NCI-H524 (cell line): ENCODE data around the gene RNF5.

Experiments used
- DNase-seq, 2 experiments: peaks; one replicate each; lab custom pipeline; 2025; lab: John Stamatoyannopoulos, UW

Gene RNF5

DNA sequence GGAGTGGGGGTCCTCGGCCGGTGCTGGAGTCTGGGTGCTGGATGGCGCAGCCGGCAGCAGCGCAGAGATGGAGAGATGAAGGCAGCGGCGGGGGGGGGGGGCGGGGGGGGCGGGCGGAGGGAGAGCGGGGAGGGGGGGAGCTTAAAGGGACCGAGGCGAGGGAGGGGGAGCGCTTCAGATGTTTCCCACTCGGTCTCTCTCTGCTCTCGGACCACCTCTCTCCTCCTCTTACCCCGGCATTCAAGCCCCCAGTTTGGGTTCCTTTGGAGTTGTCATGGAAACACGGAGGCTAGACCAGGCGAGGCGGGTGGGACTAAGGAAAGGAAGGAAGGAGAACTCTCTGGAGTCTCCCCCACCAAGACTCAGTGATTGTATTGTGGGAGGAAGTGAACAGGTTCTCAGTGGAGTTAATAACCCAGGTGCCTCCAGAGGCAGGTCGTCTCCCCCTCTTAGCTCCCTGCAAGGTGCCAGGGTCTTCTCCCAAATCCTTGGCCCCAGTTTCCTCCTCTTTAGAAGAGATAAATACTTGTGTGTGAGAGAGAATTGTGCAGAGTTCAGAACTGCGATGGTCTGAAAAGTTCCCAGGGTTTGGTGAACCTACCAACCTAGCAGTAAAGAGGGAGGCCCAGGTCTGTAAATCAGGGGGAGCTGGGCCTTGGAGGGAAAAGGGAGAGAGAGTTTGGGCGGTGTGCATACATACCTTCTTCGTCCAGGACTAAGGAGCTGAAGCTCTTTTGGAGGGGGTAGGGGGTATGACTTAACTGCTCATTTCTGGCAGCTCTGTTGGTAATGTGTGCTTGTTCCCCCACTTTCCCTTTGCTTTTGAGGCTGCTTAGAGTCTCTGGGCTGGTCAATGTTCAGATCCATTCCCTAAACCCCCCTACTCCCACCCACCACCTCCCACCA lies 26.1 kb upstream of the RNF5 start, which contains the start of gene PRRT1:
PRRT1 (minus strand) TSS at position 77 of the 906 bp plus-strand sequence. CDS start 112 bp downstream, outside the sequence.
- peak; percentile 29 to 42 for DNase-seq

DNA sequence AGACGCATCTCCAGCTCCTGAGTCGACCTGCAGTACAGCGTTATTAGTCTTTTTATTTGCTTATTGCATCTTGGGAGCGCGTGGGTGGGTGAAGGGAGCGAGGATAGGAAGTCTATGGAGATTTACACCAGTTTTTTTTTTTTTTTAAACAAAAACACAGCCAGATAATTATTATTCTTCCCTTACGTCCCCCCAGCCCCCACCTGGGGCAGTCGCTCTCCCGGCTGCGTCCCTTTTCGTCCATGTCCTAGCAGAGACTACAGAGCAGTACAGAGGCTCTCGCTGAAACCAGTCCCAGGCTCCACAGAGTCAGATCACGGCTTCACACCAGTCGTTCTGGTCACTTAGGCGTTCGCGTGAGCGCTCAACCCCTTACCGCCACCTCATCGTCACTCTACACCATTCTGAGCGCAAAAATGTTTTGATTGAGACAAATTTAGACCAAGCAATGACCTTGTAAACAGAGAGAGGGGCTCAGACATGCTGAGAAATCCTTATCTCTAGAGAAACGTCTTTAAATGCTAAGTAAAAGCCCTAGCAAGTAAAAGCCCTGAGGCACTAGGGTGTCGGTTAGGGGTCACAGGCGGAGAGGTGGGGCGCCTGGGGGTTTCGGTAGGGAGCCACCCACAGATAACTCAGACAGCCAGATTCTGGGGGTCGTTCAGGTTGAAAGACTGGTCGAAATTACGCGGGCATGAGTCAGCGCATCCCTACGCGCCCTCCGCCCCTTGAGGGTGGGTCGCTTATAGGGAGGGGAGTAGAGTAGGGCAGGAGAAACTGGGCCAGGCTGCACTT lies 25.2 kb upstream of the RNF5 start:
- DNase-seq = no peak

DNA sequence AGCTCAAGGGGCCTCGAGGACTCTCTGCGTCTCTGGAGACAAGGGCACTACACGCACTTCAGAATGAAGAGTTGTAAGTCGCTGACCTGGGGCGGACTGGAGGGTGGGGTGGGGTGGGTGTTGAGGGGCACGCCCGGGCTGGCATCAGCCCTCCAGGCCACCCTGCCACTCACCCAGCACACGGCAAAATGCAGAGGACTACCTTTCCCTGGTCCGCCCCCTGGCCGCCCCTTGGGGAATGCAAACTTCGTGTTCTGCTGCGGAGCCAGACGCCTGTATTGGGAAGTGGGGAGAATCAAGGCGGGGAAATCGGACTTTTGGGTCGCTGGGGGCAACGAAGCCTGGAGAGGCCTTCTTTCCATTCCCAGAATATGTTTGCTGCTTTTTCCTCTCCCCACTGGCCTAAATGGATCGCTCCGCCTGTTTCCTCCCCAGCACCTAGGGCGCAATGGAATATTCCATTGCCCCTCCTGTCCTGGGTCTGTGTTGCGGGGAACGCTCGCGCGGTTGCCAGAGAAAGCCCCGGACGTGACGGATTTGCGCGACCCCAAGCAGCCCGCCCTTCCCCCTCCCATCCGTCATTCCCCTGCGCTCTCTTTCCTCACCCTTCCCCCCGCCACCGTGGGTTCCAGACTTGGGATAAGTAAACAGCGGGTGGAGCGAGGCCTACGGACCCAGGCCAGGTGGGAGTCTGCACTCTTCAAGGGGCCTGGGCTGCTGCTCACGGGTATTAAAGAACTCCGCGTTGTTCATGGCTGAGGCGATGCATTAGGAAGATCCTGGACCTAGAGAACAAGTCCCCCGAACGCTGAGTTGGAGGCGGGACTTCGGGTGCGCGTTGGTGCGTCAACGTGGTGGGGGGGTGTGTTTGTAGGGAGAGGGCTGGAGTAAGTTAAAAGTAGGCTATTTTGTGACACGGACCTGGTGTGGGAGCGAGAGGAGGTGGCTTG lies 24.4 kb upstream of the RNF5 start, which contains the start of gene PPT2:
PPT2 (plus strand) TSS at position 578 of the 950 bp plus-strand sequence. CDS start 454 bp downstream, outside the sequence.
- DNase-seq = peak; percentile 88 to 89

DNA sequence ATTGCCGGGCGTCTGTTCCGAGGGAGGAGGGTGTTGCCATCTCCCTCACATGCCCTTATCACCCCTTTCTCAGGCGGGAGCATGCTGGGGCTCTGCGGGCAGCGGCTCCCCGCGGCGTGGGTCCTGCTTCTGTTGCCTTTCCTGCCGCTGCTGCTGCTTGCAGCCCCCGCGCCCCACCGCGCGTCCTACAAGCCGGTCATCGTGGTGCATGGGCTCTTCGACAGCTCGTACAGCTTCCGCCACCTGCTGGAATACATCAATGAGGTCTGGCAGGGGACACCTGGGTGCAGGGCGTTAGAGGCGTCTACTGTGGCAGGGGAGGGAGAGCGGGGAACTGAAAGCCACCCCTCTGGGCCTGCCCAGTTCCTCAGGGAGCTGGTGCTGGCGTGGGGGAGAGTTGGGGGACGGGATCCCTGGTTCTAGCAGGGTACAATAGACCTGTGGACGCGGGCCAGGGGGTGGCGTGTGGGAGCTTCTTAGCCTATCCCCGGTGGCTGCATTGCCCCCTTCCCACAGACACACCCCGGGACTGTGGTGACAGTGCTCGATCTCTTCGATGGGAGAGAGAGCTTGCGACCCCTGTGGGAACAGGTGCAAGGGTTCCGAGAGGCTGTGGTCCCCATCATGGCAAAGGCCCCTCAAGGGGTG lies 23.6 kb upstream of the RNF5 start:
- DNase-seq = peak; percentile 59 to 82

DNA sequence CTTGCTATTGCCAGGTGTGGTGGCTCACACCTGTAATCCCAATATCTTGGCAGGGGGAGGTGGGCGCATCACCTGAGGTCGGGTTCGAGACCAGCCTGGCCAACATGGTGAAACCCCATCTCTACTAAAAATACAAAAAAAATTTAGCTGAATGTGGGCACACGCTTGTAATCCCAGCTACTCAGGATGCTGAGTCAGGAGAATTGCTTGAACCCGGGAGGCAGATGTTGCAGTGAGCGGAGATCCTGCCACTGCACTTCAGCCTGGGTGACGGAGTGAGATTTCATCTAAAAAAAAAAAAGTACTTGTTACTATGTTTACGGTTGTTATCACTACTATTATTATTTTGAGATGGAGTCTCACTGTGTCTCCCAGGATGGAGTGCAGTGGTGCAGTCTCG lies 21.3 kb upstream of the RNF5 start:
- no peak for DNase-seq

DNA sequence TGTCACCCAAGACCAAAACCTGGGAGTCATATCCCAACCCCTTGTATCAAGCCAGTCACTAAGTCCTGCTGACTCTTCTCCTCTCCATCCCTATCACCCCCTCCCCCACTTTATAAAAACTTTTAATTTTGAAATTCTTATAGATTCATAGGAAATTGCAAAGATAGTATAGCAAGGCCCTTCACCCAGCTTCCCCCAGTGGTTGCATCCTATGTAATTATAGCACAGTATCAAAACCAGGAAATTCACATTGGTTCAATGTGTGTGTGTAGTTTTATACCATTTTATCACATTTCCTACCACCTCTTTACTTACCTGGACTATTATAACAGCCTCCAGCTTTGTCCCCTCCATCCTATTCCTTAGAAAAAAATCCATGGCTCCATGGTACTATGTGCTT lies 20.2 kb upstream of the RNF5 start:
- no peak for DNase-seq

DNA sequence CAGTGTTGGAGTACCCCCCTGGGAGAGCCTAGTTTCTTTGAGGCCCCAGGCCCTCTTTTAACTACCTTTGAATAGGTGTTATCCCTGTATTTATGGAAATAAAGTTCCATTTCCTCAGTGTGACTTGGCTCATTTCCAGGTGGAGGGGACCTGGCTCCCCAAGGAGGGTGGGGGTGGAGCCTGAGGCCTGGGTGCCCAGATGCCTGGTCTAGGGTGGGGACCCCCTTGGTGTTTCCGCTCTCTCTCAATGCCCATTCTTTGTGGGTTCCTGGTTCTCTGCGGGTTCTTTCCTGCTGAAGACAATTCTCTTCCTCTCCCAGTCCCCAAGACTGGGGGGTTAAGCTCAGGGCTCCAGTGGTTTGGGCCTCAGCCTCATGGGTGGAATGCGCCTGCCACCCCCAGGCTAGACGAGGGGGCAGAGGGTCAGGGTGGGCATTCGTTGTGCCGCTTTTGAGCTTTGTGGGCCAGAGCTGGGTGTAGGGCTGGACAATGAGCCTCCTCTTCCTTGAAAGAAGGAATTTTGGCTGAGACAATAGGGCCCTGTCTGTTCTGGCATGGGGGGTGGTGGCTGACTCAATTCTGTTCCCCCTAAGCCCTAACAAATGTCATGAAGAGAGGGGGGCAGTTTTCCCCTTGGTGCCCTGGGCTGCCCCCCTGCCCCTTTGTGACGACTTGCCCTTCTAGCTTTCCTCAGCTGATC lies 14.5 kb upstream of the RNF5 start:
- DNase-seq = no peak

DNA sequence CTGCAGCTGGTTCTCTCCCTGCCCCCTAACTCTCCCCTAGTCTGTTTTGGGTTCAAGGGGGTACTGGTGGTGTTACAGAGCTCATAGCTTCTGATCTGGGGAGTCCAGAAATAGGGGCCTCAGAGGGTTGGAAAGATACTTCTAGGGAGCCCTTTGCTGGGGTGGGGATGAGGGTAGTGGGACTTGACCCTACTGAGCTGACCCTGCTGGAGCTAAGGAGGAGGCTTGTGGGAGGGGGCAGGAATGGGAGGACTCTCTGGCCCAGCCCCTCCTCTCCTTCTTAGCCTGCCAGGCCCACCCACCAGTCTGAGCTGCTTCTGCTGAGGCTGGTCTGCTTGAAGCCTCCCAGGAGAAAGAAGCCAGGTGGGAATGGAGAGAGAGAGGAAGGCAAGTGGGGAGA lies 13.9 kb upstream of the RNF5 start, which contains the start of gene EGFL8:
EGFL8 (plus strand) TSS at position 301 of the 400 bp plus-strand sequence. CDS start 1,571 bp downstream, outside the sequence.
- no peak for DNase-seq

DNA sequence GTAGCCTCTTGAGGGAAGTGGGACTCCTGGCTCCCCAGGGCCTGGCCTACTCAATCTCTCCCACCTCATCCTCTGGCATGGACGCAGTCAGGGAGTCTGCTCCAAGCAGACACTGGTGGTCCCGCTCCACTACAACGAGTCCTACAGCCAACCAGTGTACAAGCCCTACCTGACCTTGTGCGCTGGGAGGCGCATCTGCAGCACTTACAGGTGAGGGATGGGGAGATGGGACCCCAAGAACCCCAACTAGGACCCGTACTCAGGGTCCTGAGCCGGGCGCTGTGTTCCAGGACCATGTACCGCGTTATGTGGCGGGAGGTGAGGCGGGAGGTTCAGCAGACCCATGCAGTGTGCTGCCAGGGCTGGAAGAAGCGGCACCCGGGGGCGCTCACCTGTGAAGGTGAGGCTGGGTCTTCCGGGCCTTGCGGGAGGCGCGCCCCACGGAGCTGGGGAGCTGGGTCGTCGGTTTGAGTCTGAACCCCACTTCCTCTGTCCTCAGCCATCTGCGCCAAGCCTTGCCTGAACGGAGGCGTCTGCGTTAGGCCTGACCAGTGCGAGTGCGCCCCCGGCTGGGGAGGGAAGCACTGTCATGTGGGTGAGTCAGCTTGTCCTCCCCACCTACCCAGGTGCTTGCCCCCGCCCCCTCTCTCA lies 11.7 kb upstream of the RNF5 start:
- no peak for DNase-seq

DNA sequence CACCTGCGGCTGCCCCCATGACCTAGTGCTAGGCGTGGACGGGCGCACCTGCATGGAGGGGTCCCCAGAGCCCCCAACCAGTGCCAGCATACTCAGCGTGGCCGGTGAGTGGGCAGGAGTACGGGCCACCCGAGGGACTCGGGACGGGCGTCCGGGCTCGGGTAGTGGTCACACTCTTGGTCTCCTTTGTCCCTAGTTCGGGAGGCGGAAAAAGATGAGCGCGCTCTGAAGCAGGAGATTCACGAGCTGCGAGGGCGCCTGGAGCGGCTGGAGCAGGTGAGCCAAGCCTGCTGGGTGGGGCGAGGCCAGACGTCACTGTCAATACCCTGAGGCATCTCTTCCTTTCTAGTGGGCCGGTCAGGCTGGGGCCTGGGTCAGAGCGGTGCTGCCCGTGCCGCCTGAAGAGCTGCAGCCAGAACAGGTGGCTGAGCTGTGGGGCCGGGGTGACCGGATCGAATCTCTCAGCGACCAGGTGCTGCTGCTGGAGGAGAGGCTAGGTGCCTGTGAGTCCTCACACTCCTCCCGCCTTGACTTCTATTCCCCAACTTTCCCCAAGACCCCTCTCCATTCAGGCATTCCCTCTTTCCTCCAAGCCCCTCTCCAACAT lies 10.9 kb upstream of the RNF5 start:
- DNase-seq = no peak

DNA sequence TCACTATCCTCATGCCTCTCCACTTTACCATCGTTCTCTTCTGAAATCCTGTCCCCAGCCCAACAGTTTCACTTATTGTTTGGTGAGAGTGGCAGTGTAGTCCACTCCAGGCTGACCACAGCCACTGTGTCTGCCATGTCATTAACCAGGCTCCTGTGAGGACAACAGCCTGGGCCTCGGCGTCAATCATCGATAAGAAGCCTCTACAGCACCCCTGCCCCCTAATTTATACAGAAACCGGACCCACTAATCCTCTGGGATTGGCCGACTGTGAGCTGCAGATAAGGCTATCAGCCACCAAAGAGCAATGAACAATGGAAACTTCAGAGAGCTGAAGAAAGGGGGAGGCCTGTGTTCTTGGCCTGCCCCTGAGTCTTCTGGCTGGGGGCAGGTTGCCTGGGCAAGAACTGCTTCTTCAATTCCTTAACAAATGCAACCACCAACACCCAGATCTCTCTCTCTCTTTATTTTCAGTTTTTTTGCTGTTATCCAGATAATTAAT lies 10.4 kb upstream of the RNF5 start:
- no peak for DNase-seq

DNA sequence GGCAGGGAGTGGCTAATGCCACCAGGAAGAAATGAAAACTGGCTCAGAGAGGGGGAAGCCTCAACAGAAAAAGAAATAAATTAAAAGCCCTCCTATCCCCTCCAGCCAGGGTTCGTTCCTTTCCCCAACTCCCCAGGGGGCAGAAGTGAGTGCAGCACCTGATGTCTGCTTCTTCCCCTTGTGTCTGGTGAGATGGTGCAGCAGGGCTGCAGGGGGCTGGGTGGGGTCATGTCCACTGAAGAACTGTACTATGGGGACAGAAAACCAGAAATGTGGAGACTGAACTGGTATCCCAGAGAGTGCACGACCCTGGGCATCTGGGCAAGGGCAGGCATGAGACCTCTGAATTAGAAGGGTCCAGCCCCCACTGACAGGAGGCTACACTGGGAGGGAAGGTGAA lies 9.9 kb upstream of the RNF5 start:
- no peak for DNase-seq

DNA sequence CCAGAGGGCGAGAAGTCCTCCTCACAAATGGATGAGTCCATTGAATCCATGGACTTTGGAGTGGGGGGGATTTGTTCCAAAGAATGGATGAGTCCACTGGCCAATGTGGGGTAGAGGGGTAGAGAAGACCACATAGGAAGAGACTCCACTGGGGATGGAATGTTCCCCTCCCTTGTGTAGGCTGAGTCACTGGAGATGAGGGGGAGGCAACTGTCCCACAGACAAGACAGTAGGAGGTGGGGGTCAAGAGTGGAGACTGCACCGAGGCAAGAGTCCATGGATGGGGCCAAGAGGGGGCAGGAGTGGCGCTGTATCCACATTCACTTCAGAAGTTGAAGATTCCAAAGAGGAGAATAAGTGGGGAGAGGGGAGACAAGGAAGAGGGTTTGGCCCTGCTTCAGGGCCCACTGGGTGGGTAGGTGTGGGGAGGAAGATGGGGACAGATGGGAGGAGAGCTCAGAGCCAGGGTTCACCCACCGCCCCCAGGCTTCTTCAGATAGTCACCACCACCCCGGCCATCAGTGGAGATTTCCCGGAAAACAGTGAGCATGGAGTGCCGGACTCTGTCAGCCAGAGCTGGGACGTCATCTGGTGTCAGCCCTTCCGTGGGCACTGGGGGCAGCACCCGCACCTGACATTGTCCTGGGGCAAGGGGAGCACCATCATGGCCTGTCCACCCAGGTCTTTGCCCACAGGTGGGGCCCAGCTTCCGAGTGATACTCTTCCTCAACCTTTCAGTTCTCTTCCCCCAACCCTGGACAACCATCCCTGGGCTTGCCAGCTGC lies 9.2 kb upstream of the RNF5 start:
- DNase-seq = no peak

DNA sequence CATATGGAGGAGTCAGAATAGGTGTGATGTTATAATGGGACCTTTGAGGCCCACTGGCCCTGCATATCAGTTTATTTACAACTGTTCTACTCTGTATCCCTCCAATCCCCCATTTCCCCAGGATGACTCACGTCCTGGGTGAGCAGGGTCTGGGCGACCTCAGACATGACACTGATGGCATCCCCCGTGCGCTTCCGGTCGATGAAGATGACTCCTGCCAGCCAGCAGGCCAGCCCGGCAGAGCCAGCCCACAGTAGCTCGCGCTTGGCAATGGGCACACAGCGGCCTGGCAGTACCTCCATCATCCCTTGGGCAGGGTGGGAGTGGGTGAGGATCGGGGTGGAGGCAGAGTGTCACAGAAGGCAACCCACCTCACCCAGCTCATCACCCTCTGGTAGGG lies 7.9 kb upstream of the RNF5 start:
- DNase-seq = no peak

DNA sequence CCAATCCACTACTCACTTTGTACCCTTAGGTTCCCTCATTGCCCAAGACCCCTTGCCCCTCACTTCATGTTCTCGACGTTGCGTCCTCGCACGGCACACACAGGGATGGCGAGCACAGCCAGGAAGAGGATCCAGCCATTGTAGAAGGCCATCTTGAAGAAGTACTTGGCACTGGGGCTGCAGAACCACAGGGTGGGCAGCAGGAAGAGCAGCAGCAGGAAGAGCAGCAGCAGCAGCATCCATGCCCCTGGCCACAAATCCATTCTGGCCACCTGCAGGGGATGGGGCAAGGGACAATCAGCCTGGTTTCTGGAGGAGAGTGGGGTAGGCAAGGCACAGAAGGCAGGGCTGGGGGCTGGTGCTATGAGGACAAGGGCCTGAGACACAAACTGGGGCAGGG lies 7.0 kb upstream of the RNF5 start:
- no peak for DNase-seq

DNA sequence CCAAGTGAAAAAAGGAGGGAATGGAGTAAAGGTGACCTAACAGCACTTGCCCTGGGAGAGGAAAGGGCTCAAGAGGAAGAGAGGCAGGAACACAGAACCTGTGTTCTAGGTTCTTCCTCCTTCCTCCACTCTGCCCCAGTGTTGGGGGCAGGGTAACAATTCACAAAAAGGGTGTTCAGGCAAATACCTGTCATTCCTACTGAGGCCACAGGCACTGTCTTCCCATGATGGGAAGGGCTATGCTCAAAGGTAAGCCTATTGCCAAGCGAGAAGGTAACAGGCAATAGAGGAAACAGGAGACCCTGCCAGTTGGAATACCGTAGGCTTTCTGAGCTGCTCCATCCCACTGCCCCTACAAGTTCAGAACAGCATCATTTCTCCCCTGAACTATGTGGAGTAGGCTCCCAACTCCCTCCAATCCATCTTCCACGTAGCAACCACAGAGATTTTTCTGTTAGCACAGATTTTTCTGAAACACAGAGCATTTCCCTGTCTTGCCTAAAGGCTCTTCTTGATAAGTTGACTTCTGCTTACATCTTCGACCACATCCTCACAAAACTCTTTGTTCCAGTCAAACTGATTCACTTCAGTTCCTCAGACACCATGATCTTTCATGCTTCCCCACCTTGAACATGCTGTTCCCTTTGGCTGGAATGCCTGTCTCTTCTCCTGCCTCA lies 5.0 kb upstream of the RNF5 start:
- no peak for DNase-seq

DNA sequence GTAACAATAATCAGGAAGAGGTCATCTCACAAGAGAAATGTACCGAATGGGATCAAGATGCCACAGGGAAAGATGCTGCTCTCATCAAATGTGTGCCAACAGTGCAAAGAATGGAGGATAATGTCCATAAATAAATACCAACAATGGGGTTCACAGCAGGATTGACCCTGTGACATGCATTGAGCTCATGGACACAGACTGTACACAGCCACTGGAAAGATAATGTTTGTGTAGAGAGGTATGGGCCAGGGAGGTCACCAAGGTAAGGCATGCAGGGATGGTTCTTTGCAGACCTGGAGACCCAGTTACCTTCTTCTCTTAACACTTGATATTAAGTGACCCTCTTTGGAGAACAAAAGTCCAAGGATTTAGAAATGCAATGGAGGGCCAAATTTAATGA lies 3.8 kb upstream of the RNF5 start:
- DNase-seq = no peak

DNA sequence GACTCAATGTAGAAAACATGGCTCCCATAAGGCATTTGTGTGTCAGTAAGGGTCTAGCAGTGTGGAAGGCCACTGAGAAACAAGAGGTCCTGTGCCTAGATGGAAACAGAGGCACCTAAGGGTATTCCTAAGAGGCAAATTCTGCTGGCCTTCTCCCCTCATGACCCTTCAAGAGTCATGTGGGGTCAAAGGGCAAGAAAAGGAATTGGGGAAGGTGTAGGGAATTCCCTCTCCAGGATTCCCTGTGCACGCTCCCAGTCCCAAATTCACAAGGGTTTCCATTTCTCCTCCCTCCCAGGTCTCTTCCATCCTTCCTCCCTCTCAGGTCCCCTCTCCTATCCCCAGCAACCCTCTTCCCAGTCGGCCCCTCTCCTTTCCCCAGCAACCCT lies 2.9 kb upstream of the RNF5 start:
- DNase-seq = no peak
